HFF-Myc (cell line): ENCODE data around the gene TH.

ENCODE experiments used
- DNase-seq: peaks from one replicate; pipeline ENCODE4 v3.0.0-alpha.2; 2011; ENCODE audit warnings: low read depth; ENCODE audit errors: extremely low read depth
- H3K4me3 ChIP-seq: replicated peaks from 2 replicates; pipeline ENCODE4 v1.5.1; 2011; ENCODE audit warnings: low read depth, mild to moderate bottlenecking, control low read depth, low read length
- TF ChIP-seq, protein P1 (sequence below): IDR thresholded peaks from 2 replicates; pipeline ENCODE4 v1.5.1; 2012; ENCODE audit warnings: mild to moderate bottlenecking, low read depth, low read length, control low read depth; ENCODE audit errors: missing control alignments

The TH gene

DNA sequence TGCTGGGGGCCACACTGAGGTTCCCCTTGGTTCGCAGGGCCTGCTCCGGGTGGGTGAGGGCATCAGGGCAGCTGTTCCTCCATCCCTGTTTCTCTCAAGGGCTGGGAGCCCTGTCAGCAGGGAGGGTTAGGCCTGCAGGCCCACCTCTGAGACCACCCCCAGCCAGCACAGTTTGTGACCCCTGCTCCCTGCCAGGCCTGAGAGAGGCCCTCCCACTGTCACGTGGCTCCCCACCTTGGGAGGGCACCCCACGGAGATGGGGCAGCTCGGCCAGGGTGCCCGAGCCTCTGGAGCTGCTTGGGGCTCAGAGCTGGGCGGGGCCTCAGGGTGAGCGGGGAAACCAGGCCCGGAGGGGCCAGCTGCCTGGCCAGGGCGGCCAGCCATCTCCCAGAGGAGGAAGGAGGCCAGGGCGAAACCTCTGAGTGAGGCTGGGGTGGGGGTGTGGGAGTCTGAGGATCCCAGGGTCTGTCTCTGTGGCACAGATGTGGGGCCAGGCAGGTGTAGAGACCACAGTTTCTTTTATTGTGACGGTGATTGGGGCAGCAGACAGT, 8.1 kb downstream of the TH start:
- no peak overlapping the region for H3K4me3 ChIP-seq
- TF ChIP-seq, protein P1, sequence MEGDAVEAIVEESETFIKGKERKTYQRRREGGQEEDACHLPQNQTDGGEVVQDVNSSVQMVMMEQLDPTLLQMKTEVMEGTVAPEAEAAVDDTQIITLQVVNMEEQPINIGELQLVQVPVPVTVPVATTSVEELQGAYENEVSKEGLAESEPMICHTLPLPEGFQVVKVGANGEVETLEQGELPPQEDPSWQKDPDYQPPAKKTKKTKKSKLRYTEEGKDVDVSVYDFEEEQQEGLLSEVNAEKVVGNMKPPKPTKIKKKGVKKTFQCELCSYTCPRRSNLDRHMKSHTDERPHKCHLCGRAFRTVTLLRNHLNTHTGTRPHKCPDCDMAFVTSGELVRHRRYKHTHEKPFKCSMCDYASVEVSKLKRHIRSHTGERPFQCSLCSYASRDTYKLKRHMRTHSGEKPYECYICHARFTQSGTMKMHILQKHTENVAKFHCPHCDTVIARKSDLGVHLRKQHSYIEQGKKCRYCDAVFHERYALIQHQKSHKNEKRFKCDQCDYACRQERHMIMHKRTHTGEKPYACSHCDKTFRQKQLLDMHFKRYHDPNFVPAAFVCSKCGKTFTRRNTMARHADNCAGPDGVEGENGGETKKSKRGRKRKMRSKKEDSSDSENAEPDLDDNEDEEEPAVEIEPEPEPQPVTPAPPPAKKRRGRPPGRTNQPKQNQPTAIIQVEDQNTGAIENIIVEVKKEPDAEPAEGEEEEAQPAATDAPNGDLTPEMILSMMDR = no peak
- DNase-seq = no peak

DNA sequence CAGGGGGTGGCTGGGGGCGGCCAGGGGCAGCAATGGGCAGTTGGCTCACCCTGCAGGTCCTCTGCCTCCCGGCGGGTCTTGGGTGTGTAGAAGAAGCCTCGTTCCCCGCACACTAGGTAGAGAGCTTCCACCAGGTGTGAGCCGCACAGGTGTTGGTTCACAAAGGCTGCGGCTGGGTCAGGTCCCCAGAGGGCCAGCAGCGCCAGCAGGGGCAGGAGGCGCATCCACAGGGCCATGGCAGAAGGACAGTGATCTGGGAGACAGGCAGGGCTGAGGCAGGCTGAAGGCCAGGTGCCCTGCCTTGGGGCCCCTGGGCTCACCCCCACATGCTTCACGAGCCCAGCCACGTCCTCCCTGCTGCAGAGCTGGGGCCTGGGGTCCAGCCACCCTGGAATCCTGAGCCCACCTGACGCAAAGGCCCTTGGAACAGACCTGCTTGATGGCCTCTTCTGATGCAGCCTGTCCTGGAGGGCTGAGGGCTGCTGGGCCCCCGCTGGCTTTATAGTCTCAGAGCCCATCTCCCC, 10.8 kb downstream of the TH start, which contains the start of gene INS:
Gene INS (minus strand): TSS at position 474 of the 524 bp plus-strand sequence. CDS start 238 bp downstream, at position 236.
- no peak within 1 kb of the TSS for H3K4me3 ChIP-seq
- DNase-seq = no peak
- TF ChIP-seq, protein P1 = no peak

GRCh38 chr11:2159536-2160413, 11.8 kb downstream of the TH start:
- H3K4me3 ChIP-seq = no peak overlapping the region
- TF ChIP-seq, protein P1 = no peak
- no peak for DNase-seq

GRCh38 chr11:2158966-2159365, 12.6 kb downstream of the TH start:
- TF ChIP-seq, protein P1 = no peak
- no peak for DNase-seq
- H3K4me3 ChIP-seq = no peak overlapping the region

GRCh38 chr11:2158296-2158737, 13.3 kb downstream of the TH start:
- H3K4me3 ChIP-seq = no peak overlapping the region
- TF ChIP-seq, protein P1 = no peak
- DNase-seq = no peak

- H3K4me3 ChIP-seq = no peak overlapping the region
- DNase-seq = no peak
- TF ChIP-seq, protein P1 = no peak
These were observed 14.1 kb downstream of the TH start for GRCh38 chr11:2157294-2158040.
